DND-41 (cell line): ENCODE data around the gene PIEZO1.

Source experiments
- ATAC-seq: fragments of 200-7000 bp; cut with Tn5 transposase; 3 replicates; pipeline ENCODE4 v1.9.1; 2021; ENCODE audit warnings: low read depth; ENCODE audit not compliant: insufficient read depth
- DNase-seq: peaks from one replicate; pipeline ENCODE4 v3.0.0-alpha.2; 2020
- H2AFZ ChIP-seq: 2 replicates; pipeline ENCODE4 v1.6.0; 2012; ENCODE audit warnings: low read depth, low read length
- H3K27ac ChIP-seq: 2 replicates; pipeline ENCODE4 v1.5.1; 2012; ENCODE audit warnings: low read length, inconsistent platforms
- H3K27me3 ChIP-seq: fragments of 200-600 bp; sonication (generic); 2 replicates; pipeline ENCODE4 v1.6.0; 2012; ENCODE audit warnings: low read length, mild to moderate bottlenecking, inconsistent platforms; ENCODE audit not compliant: insufficient read depth, poor library complexity
- H3K36me3 ChIP-seq: 2 replicates; pipeline ENCODE4 v1.5.1; 2012; ENCODE audit warnings: low read length, inconsistent platforms; ENCODE audit not compliant: insufficient read depth
- H3K4me1 ChIP-seq: 2 replicates; pipeline ENCODE4 v1.5.1; 2012; ENCODE audit warnings: mild to moderate bottlenecking, low read length; ENCODE audit not compliant: insufficient read depth
- H3K4me2 ChIP-seq: 2 replicates; pipeline ENCODE4 v1.6.0; 2012; ENCODE audit warnings: mild to moderate bottlenecking, moderate library complexity, low read length, inconsistent platforms; ENCODE audit not compliant: insufficient read depth
- H3K4me3 ChIP-seq, 2 experiments: fragments of 200-600 bp in 1 of 2; shearing (Covaris generic) in 1 of 2; 2 replicates each; pipeline ENCODE4 v1.5.1; 2012 to 2016; ENCODE audit warnings: inconsistent platforms in 2 of 2, low read length in 2 of 2, mild to moderate bottlenecking in 2 of 2, low read depth in 1 of 2, moderate library complexity in 1 of 2
- H3K79me2 ChIP-seq: 2 replicates; pipeline ENCODE4 v1.6.0; 2012; ENCODE audit warnings: low read length, inconsistent platforms; ENCODE audit not compliant: insufficient read depth
- H3K9ac ChIP-seq: 2 replicates; pipeline ENCODE4 v1.6.0; 2012; ENCODE audit warnings: low read depth, mild to moderate bottlenecking, inconsistent platforms, low read length, moderate library complexity
- H3K9me3 ChIP-seq: 2 replicates; pipeline ENCODE4 v1.5.1; 2012; ENCODE audit warnings: low read length, moderate library complexity, mild to moderate bottlenecking, inconsistent platforms; ENCODE audit not compliant: insufficient read depth, severe bottlenecking
- H4K20me1 ChIP-seq: 2 replicates; pipeline ENCODE4 v1.6.0; 2012; ENCODE audit warnings: low read length; ENCODE audit not compliant: insufficient read depth
- CTCF ChIP-seq: IDR thresholded peaks from 2 replicates; pipeline ENCODE4 v1.5.1; 2012; ENCODE audit warnings: borderline replicate concordance, low read length, moderate library complexity, mild to moderate bottlenecking; ENCODE audit not compliant: poor library complexity, severe bottlenecking; ENCODE audit errors: extremely low read depth
- EZH2 ChIP-seq: IDR thresholded peaks from 3 replicates; pipeline ENCODE4 v1.6.1; 2012; ENCODE audit warnings: borderline replicate concordance, low read depth, mild to moderate bottlenecking, moderate library complexity, low read length, inconsistent platforms; ENCODE audit not compliant: severe bottlenecking

Gene PIEZO1

GRCh38 chr16:88807142-88807625, 22.2 kb upstream of the PIEZO1 start:
- H3K79me2 ChIP-seq, result peaks cover 92% of the 10 kb centered on the region
- peaks cover 71% of the 10 kb centered on the region for H3K4me1 ChIP-seq
- peak overlapping the region; percentile 90 for H3K9ac ChIP-seq
- no peaks in the 10 kb centered on the region for H3K27me3 ChIP-seq
- TF ChIP-seq CTCF (no peak), EZH2 (no peak)
- peak overlapping the region in 1 of 2 experiments; percentile 12; a peak in 1 of 4 replicates for H3K4me3 ChIP-seq
- peaks cover 69% of the 10 kb centered on the region for H3K36me3 ChIP-seq
- peak overlapping the region; percentile 87 for H3K4me2 ChIP-seq
- H2AFZ ChIP-seq, result no peak overlapping the region
- DNase-seq, result no peak
- ATAC-seq, result no peak
- no peaks in the 10 kb centered on the region for H3K9me3 ChIP-seq
- H3K27ac ChIP-seq, result no peak overlapping the region
- peaks cover 70% of the 10 kb centered on the region for H4K20me1 ChIP-seq

- TF ChIP-seq EZH2, result no peak
- no peak for TF ChIP-seq CTCF
- peaks cover 94% of the 10 kb centered on the region for H3K79me2 ChIP-seq
- no peak for ATAC-seq
- H3K9ac ChIP-seq, result peak overlapping the region; percentile 90
- peaks cover 70% of the 10 kb centered on the region for H4K20me1 ChIP-seq
- H2AFZ ChIP-seq, result no peak overlapping the region
- H3K4me1 ChIP-seq, result peaks cover 73% of the 10 kb centered on the region
- peaks cover 72% of the 10 kb centered on the region for H3K36me3 ChIP-seq
- H3K4me3 ChIP-seq, result 0 out of 4 replicates have a peak overlapping the region, but pooled peaks of 1 of the 2 experiments have one; percentile 12
- peak overlapping the region; percentile 87 for H3K4me2 ChIP-seq
- peak overlapping the region; percentile 95; the same call in 1 of the 2 replicates for H3K27ac ChIP-seq
- H3K27me3 ChIP-seq, result no peaks in the 10 kb centered on the region
- no peaks in the 10 kb centered on the region for H3K9me3 ChIP-seq
- no peak for DNase-seq
These were observed 21.6 kb upstream of the PIEZO1 start for GRCh38 chr16:88806491-88807111.

GRCh38 chr16:88805887-88806393, 20.9 kb upstream of the PIEZO1 start:
- TF ChIP-seq EZH2, result no peak
- TF ChIP-seq CTCF, result no peak
- H3K27me3 ChIP-seq, result no peaks in the 10 kb centered on the region
- H3K27ac ChIP-seq, result peak overlapping the region; percentile 95
- H3K4me1 ChIP-seq, result peaks cover 77% of the 10 kb centered on the region
- H4K20me1 ChIP-seq, result peaks cover 68% of the 10 kb centered on the region
- no peaks in the 10 kb centered on the region for H3K9me3 ChIP-seq
- peaks cover 77% of the 10 kb centered on the region for H3K36me3 ChIP-seq
- peak overlapping the region in 1 of 2 experiments; percentile 76; a peak in 3 of 4 replicates for H3K4me3 ChIP-seq
- DNase-seq (no peak), ATAC-seq (no peak)
- H3K79me2 ChIP-seq, result peaks cover 94% of the 10 kb centered on the region
- H2AFZ ChIP-seq, result no peak overlapping the region
- peak overlapping the region; percentile 90 for H3K9ac ChIP-seq
- H3K4me2 ChIP-seq, result peak overlapping the region; percentile 87
